Natural killer cell (primary cell): ENCODE measurements around the gene DBN1. TPM values are rescaled to one million over a fixed set of nuclear protein-coding genes. Genes with fewer than 3 reads are reported as not detected.

ENCODE experiments used
- ATAC-seq, 3 donors: fragments of 150-1000 bp in 2 of 3; fragments of 200-7000 bp in 1 of 3; cut with Tn5 transposase; 1 replicate in 1 of 3; 2 replicates in 2 of 3; pipeline ENCODE4 v1.10.0; 2021; ENCODE audit warnings: mild to moderate bottlenecking in 2 of 3, moderate library complexity in 2 of 3
- DNase-seq, 2 donors: peaks; one replicate each; pipeline versions ENCODE4 v3.0.0 to v3.0.0-alpha.2; 2013 to 2021; ENCODE audit warnings: mixed read lengths in 1 of 2
- H3K27ac ChIP-seq: one replicate; pipeline ENCODE4 v1.5.1; 2013; ENCODE audit warnings: mild to moderate bottlenecking, low read length
- H3K27me3 ChIP-seq: one replicate; pipeline ENCODE4 v1.6.1; 2013; ENCODE audit warnings: low read length; ENCODE audit not compliant: control insufficient read depth, insufficient read depth
- H3K36me3 ChIP-seq: one replicate; pipeline ENCODE4 v1.6.1; 2013; ENCODE audit warnings: low read length; ENCODE audit not compliant: control insufficient read depth, insufficient read depth
- H3K4me1 ChIP-seq: one replicate; pipeline ENCODE4 v1.6.1; 2013; ENCODE audit warnings: low read length; ENCODE audit not compliant: control insufficient read depth, insufficient read depth
- H3K4me3 ChIP-seq: one replicate; pipeline ENCODE4 v1.5.1; 2013; ENCODE audit warnings: low read length
- H3K9me3 ChIP-seq: one replicate; pipeline ENCODE4 v1.6.1; 2013; ENCODE audit warnings: low read length; ENCODE audit not compliant: control insufficient read depth, insufficient read depth
- H3K27ac Mint-ChIP-seq, 2 donors: one replicate each; pipeline ENCODE4 v1.8.0; 2022; ENCODE audit warnings: mild to moderate bottlenecking in 2 of 2, mixed read lengths in 2 of 2, moderate library complexity in 1 of 2
- H3K27me3 Mint-ChIP-seq, 2 donors: one replicate each; pipeline ENCODE4 v1.8.0; 2022; ENCODE audit warnings: low read depth in 2 of 2, mixed read lengths in 2 of 2
- H3K36me3 Mint-ChIP-seq: one replicate; pipeline ENCODE4 v1.8.0; 2022; ENCODE audit warnings: mixed read lengths
- H3K4me1 Mint-ChIP-seq, 2 donors: one replicate each; pipeline ENCODE4 v1.8.0; 2022; ENCODE audit warnings: mixed read lengths in 2 of 2
- H3K4me3 Mint-ChIP-seq: one replicate; pipeline ENCODE4 v1.8.0; 2022; ENCODE audit warnings: mild to moderate bottlenecking, moderate library complexity, mixed read lengths
- H3K9me3 Mint-ChIP-seq, 2 donors: one replicate each; pipeline ENCODE4 v1.8.0; 2022; ENCODE audit warnings: mixed read lengths in 2 of 2
- CTCF ChIP-seq: fragments of 200-600 bp; IDR thresholded peaks from one replicate; pipeline ENCODE4 v1.8.0; 2022; ENCODE audit warnings: antibody characterized with exemption
- WGBS: methylation state at CpG from one replicate; pipeline ENCODE4 v1.1.7; 2013; ENCODE audit warnings: missing lambda C conversion rate; ENCODE audit not compliant: insufficient coverage; 5-methylcytosine and 5-hydroxymethylcytosine counted together
- intact Hi-C: fragments of 100-400 bp; cut with micrococcal nuclease; formaldehyde crosslinking; loops from one replicate; pipeline ENCODE4 v1.14.2; 2022
- total RNA-seq, 4 donors: library from RNA; stranded (reverse); fragments of 120-200 nt in 1 of 4; gene quantifications; one replicate each; pipeline versions ENCODE4 v1.2.3 to v1.2.4, GENCODE V29; 2013 to 2022

Gene DBN1
- total RNA-seq, 3 donors from 2014 or later (not counting 1 experiment from before 2014, with no cell fraction given): 13.7 to 25.2 (median 15.0) TPM

GRCh38 chr5:177477701-177478477 is 4.5 kb upstream of the DBN1 start:
- Mint-ChIP-seq H3K27me3 (peaks cover 0 to 16% of the 10 kb centered on the region in 2 donors), H3K9me3 (no peaks in the 10 kb centered on the region), H3K4me3 (no peak overlapping the region), H3K4me1 (peaks cover 17 to 47% of the 10 kb centered on the region in 2 donors), H3K36me3 (no peaks in the 10 kb centered on the region), H3K27ac (peak overlapping the region; percentile 83 to 92)
- no peak for DNase-seq
- H3K4me1 ChIP-seq: peaks cover 34% of the 10 kb centered on the region
- H3K9me3 ChIP-seq: no peaks in the 10 kb centered on the region
- no peak for ATAC-seq
- intact Hi-C loops: no loop called here
- no peaks in the 10 kb centered on the region for H3K36me3 ChIP-seq
- H3K27me3 ChIP-seq: peaks cover 8% of the 10 kb centered on the region
- TF ChIP-seq CTCF: no peak
- WGBS: 98% methylated on average over 13 of the region's 13 CpGs
- no peak overlapping the region for H3K27ac ChIP-seq
- no peak overlapping the region for H3K4me3 ChIP-seq

- Histone ChIP-seq H3K4me1 (peaks cover 45% of the 10 kb centered on the region), H3K27ac (no peak overlapping the region), H3K27me3 (peaks cover 15% of the 10 kb centered on the region), H3K36me3 (no peaks in the 10 kb centered on the region), H3K9me3 (no peaks in the 10 kb centered on the region), H3K4me3 (no peak overlapping the region)
- H3K9me3 Mint-ChIP-seq: no peaks in the 10 kb centered on the region
- peak overlapping the region in 1 of 2 donors; percentile 48 for H3K27ac Mint-ChIP-seq
- H3K27me3 Mint-ChIP-seq: peaks cover 0 to 16% of the 10 kb centered on the region in 2 donors
- 96% methylated on average over 18 of the region's 18 CpGs for WGBS
- H3K36me3 Mint-ChIP-seq: no peaks in the 10 kb centered on the region
- peaks cover 17 to 56% of the 10 kb centered on the region in 2 donors for H3K4me1 Mint-ChIP-seq
- H3K4me3 Mint-ChIP-seq: no peak overlapping the region
- no peak for DNase-seq
- TF ChIP-seq CTCF: no peak
- intact Hi-C loops: no loop called here
- no peak for ATAC-seq
Observed at GRCh38 chr5:177476531-177477233, 3.2 kb upstream of the DBN1 start.

GRCh38 chr5:177475563-177476427 is 2.4 kb upstream of the DBN1 start:
- Histone ChIP-seq H3K4me3 (no peak overlapping the region), H3K27ac (no peak overlapping the region), H3K9me3 (no peaks in the 10 kb centered on the region), H3K36me3 (no peaks in the 10 kb centered on the region), H3K27me3 (peaks cover 15% of the 10 kb centered on the region), H3K4me1 (peaks cover 50% of the 10 kb centered on the region)
- peak overlapping the region; percentile 63 for H3K4me3 Mint-ChIP-seq
- ATAC-seq: no peak
- no peaks in the 10 kb centered on the region for H3K36me3 Mint-ChIP-seq
- peaks cover 0 to 16% of the 10 kb centered on the region in 2 donors for H3K27me3 Mint-ChIP-seq
- 81% methylated on average over 9 of the region's 11 CpGs for WGBS
- no peaks in the 10 kb centered on the region for H3K9me3 Mint-ChIP-seq
- intact Hi-C loops: no loop called here
- H3K27ac Mint-ChIP-seq: peak overlapping the region in 1 of 2 donors; percentile 48
- TF ChIP-seq CTCF: no peak
- no peak for DNase-seq
- peaks cover 17 to 61% of the 10 kb centered on the region in 2 donors for H3K4me1 Mint-ChIP-seq
